MM.1S (cell line): Measurements from ENCODE around the gene RPUSD4.

Experiments
- DNase-seq: peaks from one replicate; pipeline ENCODE4 v3.0.0-alpha.2; 2015
- H2AFZ ChIP-seq: fragments of 300-600 bp; sonication (generic); 2 replicates; pipeline ENCODE4 v1.6.0; 2016; ENCODE audit warnings: antibody characterized with exemption, low read length
- H3F3A ChIP-seq: fragments of 300-600 bp; sonication (generic); 2 replicates; pipeline ENCODE4 v1.6.1; 2016; ENCODE audit warnings: mild to moderate bottlenecking, antibody characterized with exemption, low read length, moderate library complexity, mixed read lengths; ENCODE audit not compliant: insufficient read depth
- H3K27ac ChIP-seq: fragments of 300-600 bp; sonication (generic); 2 replicates; pipeline ENCODE4 v1.5.1; 2016; ENCODE audit warnings: mild to moderate bottlenecking, low read length
- H3K27me3 ChIP-seq: fragments of 300-600 bp; sonication (generic); replicated peaks from 2 replicates; pipeline ENCODE4 v1.6.0; 2016; ENCODE audit warnings: low read length; ENCODE audit not compliant: insufficient read depth
- H3K36me3 ChIP-seq: fragments of 300-600 bp; sonication (generic); replicated peaks from 2 replicates; pipeline ENCODE4 v1.6.1; 2016; ENCODE audit warnings: mild to moderate bottlenecking, low read length, mixed read lengths; ENCODE audit not compliant: insufficient read depth
- H3K4me1 ChIP-seq: fragments of 300-600 bp; sonication (generic); 2 replicates; pipeline ENCODE4 v1.6.1; 2016; ENCODE audit warnings: low read length, mixed read lengths
- H3K4me2 ChIP-seq: fragments of 300-600 bp; sonication (generic); 2 replicates; pipeline ENCODE4 v1.6.0; 2016; ENCODE audit warnings: low read depth, low read length
- H3K4me3 ChIP-seq: fragments of 300-600 bp; sonication (generic); 2 replicates; pipeline ENCODE4 v1.5.1; 2016; ENCODE audit warnings: low read length, mixed read lengths
- H3K79me2 ChIP-seq: fragments of 300-600 bp; sonication (generic); 2 replicates; pipeline ENCODE4 v1.6.1; 2016; ENCODE audit warnings: mixed run types, low read length, mixed read lengths
- H3K9ac ChIP-seq: fragments of 300-600 bp; sonication (generic); 2 replicates; pipeline ENCODE4 v1.6.1; 2016; ENCODE audit warnings: low read length, mixed read lengths
- H3K9me2 ChIP-seq: fragments of 300-600 bp; sonication (generic); replicated peaks from 2 replicates; pipeline ENCODE4 v1.6.1; 2016; ENCODE audit warnings: mild to moderate bottlenecking, low read length, mixed read lengths; ENCODE audit not compliant: insufficient read depth
- H3K9me3 ChIP-seq: fragments of 300-600 bp; sonication (generic); replicated peaks from 2 replicates; pipeline ENCODE4 v1.6.1; 2016; ENCODE audit warnings: mild to moderate bottlenecking, low read length, mixed read lengths; ENCODE audit not compliant: insufficient read depth
- H4K20me1 ChIP-seq: fragments of 300-600 bp; sonication (generic); 2 replicates; pipeline ENCODE4 v1.6.1; 2016; ENCODE audit warnings: mild to moderate bottlenecking, low read length, moderate library complexity, mixed read lengths; ENCODE audit not compliant: insufficient read depth
- EZH2 ChIP-seq: fragments of 300-600 bp; sonication (generic); optimal IDR thresholded peaks from 2 replicates; pipeline ENCODE3; 2017; ENCODE audit warnings: low read depth, mild to moderate bottlenecking, antibody characterized with exemption, low read length, mixed read lengths
- EZH2phosphoT487 ChIP-seq: fragments of 300-600 bp; sonication (generic); IDR thresholded peaks from 2 replicates; pipeline ENCODE4 v1.6.1; 2018; ENCODE audit warnings: antibody characterized with exemption, low read length
- TF ChIP-seq, protein P1 (sequence below): fragments of 300-600 bp; sonication (generic); IDR thresholded peaks from 2 replicates; pipeline ENCODE4 v1.5.1; 2016; ENCODE audit warnings: antibody characterized with exemption, low read length, mixed read lengths

Gene RPUSD4

GRCh38 chr11:126198648-126199047, 12.8 kb downstream of the RPUSD4 start:
- H3K4me1 ChIP-seq: peaks cover 22% of the 10 kb centered on the region
- no peaks in the 10 kb centered on the region for H4K20me1 ChIP-seq
- peaks cover 28% of the 10 kb centered on the region for H3K79me2 ChIP-seq
- H3K4me3 ChIP-seq: no peak overlapping the region
- no peaks in the 10 kb centered on the region for H3K9me2 ChIP-seq
- no peak overlapping the region for H3K4me2 ChIP-seq
- TF ChIP-seq EZH2: no peak
- TF ChIP-seq, protein P1, sequence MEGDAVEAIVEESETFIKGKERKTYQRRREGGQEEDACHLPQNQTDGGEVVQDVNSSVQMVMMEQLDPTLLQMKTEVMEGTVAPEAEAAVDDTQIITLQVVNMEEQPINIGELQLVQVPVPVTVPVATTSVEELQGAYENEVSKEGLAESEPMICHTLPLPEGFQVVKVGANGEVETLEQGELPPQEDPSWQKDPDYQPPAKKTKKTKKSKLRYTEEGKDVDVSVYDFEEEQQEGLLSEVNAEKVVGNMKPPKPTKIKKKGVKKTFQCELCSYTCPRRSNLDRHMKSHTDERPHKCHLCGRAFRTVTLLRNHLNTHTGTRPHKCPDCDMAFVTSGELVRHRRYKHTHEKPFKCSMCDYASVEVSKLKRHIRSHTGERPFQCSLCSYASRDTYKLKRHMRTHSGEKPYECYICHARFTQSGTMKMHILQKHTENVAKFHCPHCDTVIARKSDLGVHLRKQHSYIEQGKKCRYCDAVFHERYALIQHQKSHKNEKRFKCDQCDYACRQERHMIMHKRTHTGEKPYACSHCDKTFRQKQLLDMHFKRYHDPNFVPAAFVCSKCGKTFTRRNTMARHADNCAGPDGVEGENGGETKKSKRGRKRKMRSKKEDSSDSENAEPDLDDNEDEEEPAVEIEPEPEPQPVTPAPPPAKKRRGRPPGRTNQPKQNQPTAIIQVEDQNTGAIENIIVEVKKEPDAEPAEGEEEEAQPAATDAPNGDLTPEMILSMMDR: no peak
- DNase-seq: no peak
- H2AFZ ChIP-seq: no peak overlapping the region
- peaks cover 14% of the 10 kb centered on the region; the same call in 1 of the 2 replicates for H3K36me3 ChIP-seq
- peaks cover 24% of the 10 kb centered on the region for H3F3A ChIP-seq
- peak overlapping the region; percentile 98 for H3K27ac ChIP-seq
- no peaks in the 10 kb centered on the region for H3K9me3 ChIP-seq
- H3K27me3 ChIP-seq: no peaks in the 10 kb centered on the region
- H3K9ac ChIP-seq: no peak overlapping the region

GRCh38 chr11:126197277-126197939, 14.0 kb downstream of the RPUSD4 start:
- Histone ChIP-seq H3K9me3 (no peaks in the 10 kb centered on the region), H3K27ac (peak overlapping the region; percentile 98), H4K20me1 (no peaks in the 10 kb centered on the region), H2AFZ (peak overlapping the region; percentile 34; the same call in 1 of the 2 replicates), H3K4me3 (no peak overlapping the region), H3K4me1 (peaks cover 22% of the 10 kb centered on the region), H3K79me2 (peaks cover 32% of the 10 kb centered on the region), H3K9me2 (no peaks in the 10 kb centered on the region), H3K9ac (peak overlapping the region; percentile 56), H3F3A (peaks cover 24% of the 10 kb centered on the region), H3K4me2 (peak overlapping the region; percentile 27; the same call in 1 of the 2 replicates), H3K36me3 (peaks cover 14% of the 10 kb centered on the region; the same call in 1 of the 2 replicates), H3K27me3 (no peaks in the 10 kb centered on the region)
- TF ChIP-seq EZH2phosphoT487: no peak
- TF ChIP-seq, protein P1: no peak
- no peak for TF ChIP-seq EZH2
- peak; percentile 96 for DNase-seq

DNA sequence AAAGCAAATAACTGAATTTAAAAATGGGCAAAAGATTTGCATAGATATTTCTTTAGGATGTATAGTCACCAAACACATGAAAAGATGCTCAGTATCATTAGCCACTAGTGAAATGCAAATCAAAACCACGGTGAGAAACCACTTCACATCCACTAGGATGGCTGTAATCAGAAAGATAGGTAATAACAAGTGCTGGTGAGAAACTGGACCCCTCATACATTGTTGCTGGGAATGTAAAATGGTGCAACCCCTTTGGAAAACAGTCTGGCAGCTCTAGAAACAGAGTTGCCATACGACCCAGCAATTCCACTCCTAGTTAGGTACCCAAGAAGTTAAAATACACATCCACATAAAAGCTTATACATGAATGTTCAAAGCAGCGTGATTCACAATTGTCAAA, 16.3 kb downstream of the RPUSD4 start:
- H3K4me3 ChIP-seq: no peak overlapping the region
- no peaks in the 10 kb centered on the region for H3K9me3 ChIP-seq
- no peaks in the 10 kb centered on the region for H3K27me3 ChIP-seq
- H2AFZ ChIP-seq: no peak overlapping the region
- H3K9ac ChIP-seq: no peak overlapping the region
- H3K4me2 ChIP-seq: no peak overlapping the region
- H3F3A ChIP-seq: peaks cover 34% of the 10 kb centered on the region
- H3K36me3 ChIP-seq: peaks cover 6% of the 10 kb centered on the region; the same call in 1 of the 2 replicates
- H3K9me2 ChIP-seq: no peaks in the 10 kb centered on the region
- peaks cover 20% of the 10 kb centered on the region for H3K79me2 ChIP-seq
- TF ChIP-seq EZH2phosphoT487 (no peak), EZH2 (no peak)
- TF ChIP-seq, protein P1: no peak
- no peak for DNase-seq
- no peak overlapping the region for H3K27ac ChIP-seq
- H3K4me1 ChIP-seq: peaks cover 31% of the 10 kb centered on the region
- no peaks in the 10 kb centered on the region for H4K20me1 ChIP-seq
